ENCODE results near the gene ATF3. TPM values are rescaled to one million over a fixed set of nuclear protein-coding genes. Genes with fewer than 3 reads are reported as not detected.
"Not testable (repeated sequence)": the region's sequence is repeated elsewhere in the genome, so short reads cannot be mapped to it uniquely, and the experiment has no call there.

Gene ATF3
- total RNA-seq, 2 experiments from 2014 or later, result 2.7 to 2.9 TPM

DNA sequence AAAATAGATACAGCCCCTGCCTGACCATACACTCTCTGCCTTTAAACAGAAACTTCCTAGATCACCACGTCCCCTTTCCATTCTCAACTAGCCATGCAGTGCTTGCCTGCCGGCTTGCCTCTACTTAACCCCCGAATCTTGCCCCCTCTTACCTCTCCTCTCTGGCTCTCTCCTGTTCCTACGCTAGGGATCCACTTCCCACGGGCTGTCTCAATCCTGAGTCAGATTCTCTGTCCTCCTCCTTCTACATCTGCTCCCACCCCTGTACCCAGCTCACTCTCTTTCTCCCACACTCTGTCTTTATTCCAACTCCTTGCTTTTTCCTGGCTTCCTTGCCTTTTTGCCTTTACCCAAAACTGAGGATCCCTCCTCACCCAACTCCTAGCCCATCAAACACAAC is 29.3 kb downstream of the ATF3 start:
- H2AFZ ChIP-seq (ENCODE audit: low read length), result no peak overlapping the region
- no peak for DNase-seq (ENCODE audit: low spot score)
- ChIA-PET CTCF (ENCODE audit: unreplicated experiment) (no interaction called here), POLR2A (no interaction called here)
- no peaks in the 10 kb centered on the region for H3K9me3 ChIP-seq (ENCODE audit: low read length)
- no peak overlapping the region for H3K27ac ChIP-seq (ENCODE audit: low read depth, low read length, poor library complexity, severe bottlenecking)
- no peak overlapping the region for H3K4me2 ChIP-seq (ENCODE audit: low read length)
- H3K4me1 ChIP-seq (ENCODE audit: insufficient read depth, low read length, poor library complexity, severe bottlenecking), result peaks cover 8% of the 10 kb centered on the region
- no peaks in the 10 kb centered on the region for H3K79me2 ChIP-seq (ENCODE audit: insufficient read depth, low read depth, low read length)
- no peaks in the 10 kb centered on the region for H3K9me2 ChIP-seq (ENCODE audit: insufficient read depth, low read length)
- no peaks in the 10 kb centered on the region for H3K36me3 ChIP-seq (ENCODE audit: insufficient read depth, low read length)
- TF ChIP-seq, protein P1, sequence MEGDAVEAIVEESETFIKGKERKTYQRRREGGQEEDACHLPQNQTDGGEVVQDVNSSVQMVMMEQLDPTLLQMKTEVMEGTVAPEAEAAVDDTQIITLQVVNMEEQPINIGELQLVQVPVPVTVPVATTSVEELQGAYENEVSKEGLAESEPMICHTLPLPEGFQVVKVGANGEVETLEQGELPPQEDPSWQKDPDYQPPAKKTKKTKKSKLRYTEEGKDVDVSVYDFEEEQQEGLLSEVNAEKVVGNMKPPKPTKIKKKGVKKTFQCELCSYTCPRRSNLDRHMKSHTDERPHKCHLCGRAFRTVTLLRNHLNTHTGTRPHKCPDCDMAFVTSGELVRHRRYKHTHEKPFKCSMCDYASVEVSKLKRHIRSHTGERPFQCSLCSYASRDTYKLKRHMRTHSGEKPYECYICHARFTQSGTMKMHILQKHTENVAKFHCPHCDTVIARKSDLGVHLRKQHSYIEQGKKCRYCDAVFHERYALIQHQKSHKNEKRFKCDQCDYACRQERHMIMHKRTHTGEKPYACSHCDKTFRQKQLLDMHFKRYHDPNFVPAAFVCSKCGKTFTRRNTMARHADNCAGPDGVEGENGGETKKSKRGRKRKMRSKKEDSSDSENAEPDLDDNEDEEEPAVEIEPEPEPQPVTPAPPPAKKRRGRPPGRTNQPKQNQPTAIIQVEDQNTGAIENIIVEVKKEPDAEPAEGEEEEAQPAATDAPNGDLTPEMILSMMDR (conservative IDR thresholded peaks at IDR 0.05; ENCODE audit: low read length), result no peak
- no TSS peak for BruUV-seq (replicated peaks)
- intact Hi-C loops (cut with micrococcal nuclease; ENCODE audit: unreplicated experiment), result no loop called here
- H4K20me1 ChIP-seq (ENCODE audit: insufficient read depth, low read length), result no peaks in the 10 kb centered on the region
- no peak overlapping the region for H3K4me3 ChIP-seq (ENCODE audit: low read depth, low read length, poor library complexity, severe bottlenecking)

DNA sequence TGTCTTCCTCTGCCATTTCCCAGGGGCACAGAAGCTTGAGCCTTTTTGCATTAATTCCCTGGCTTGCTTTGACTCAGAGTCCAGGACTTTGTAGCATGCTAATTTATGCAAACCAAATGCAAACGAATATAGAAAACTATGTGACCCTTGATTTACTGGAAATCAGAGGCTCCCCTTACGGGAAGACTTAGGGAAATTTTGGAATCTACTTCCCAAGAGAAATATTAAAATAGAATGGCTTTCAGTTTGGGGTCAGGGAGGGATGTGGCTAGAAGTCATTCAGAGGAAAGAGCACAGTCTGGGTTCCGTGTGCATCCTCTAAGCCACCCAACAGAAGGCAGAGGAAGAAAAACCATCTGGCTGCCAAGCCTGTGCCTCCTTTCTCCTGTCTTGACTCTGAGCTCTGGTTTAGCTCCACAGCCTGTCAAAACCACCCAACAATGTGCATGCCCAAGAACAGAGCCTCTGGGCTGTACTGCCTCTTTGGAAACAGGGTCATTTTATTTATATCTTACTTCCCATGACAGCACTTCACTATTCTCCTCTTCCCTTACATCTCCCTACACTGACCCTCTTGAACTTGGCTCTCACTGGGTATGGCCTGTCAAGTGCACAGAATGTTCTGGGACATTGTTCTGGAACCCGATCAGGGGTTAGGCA is 30.1 kb downstream of the ATF3 start:
- TF ChIP-seq EZH2phosphoT487 (IDR thresholded peaks at IDR 0.05; ENCODE audit: borderline replicate concordance, low read depth, low read length), result no peak
- TF ChIP-seq, protein P1 (conservative IDR thresholded peaks at IDR 0.05; ENCODE audit: low read length), result no peak
- Histone ChIP-seq H4K20me1 (ENCODE audit: insufficient read depth, low read length) (no peaks in the 10 kb centered on the region), H3K4me1 (ENCODE audit: insufficient read depth, low read length, poor library complexity, severe bottlenecking) (peaks cover 8% of the 10 kb centered on the region), H3K79me2 (ENCODE audit: insufficient read depth, low read depth, low read length) (no peaks in the 10 kb centered on the region), H3K36me3 (ENCODE audit: insufficient read depth, low read length) (no peaks in the 10 kb centered on the region), H3K27ac (ENCODE audit: low read depth, low read length, poor library complexity, severe bottlenecking) (no peak overlapping the region), H2AFZ (ENCODE audit: low read length) (no peak overlapping the region), H3K4me3 (ENCODE audit: low read depth, low read length, poor library complexity, severe bottlenecking) (no peak overlapping the region), H3K4me2 (ENCODE audit: low read length) (no peak overlapping the region), H3K9me2 (ENCODE audit: insufficient read depth, low read length) (no peaks in the 10 kb centered on the region), H3K9me3 (ENCODE audit: low read length) (no peaks in the 10 kb centered on the region)
- intact Hi-C loops (cut with micrococcal nuclease; ENCODE audit: unreplicated experiment), result no loop called here
- DNase-seq (ENCODE audit: low spot score), result no peak
- POLR2A ChIA-PET, result interaction anchor here (0.6 kb wide), 1 partner anchor 20 kb away, joined by 3 read pairs; no protein-coding TSS in a partner anchor
- no TSS peak for BruUV-seq (replicated peaks)
- CTCF ChIA-PET (ENCODE audit: unreplicated experiment), result no interaction called here

DNA sequence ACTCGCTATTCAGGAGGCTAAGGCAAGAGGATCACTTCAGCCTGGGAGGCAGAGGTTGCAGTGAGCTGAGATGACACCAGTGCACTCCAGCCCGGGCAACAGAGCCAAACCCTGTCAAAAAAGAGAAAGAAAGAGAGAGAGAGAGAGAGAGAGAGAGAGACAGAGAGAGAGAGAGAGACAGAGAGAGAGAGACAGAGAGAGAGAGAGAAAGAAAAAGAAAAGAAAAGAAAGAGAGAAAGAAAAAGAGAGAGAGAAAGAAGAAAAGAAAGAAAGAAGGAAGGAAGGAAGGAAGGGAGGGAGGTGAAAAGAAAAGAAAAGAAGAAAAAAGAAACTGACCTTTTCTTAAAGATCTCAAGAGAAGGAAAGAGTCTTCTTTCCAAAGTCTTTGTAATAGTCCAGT is 31.0 kb downstream of the ATF3 start:
- CTCF ChIA-PET (ENCODE audit: unreplicated experiment); intact Hi-C loops (cut with micrococcal nuclease; ENCODE audit: unreplicated experiment); H3K27ac ChIP-seq (ENCODE audit: low read depth, low read length, poor library complexity, severe bottlenecking); BruUV-seq (replicated peaks); H3K79me2 ChIP-seq (ENCODE audit: insufficient read depth, low read depth, low read length); H2AFZ ChIP-seq (ENCODE audit: low read length); H3K4me3 ChIP-seq (ENCODE audit: low read depth, low read length, poor library complexity, severe bottlenecking); DNase-seq (ENCODE audit: low spot score); H3K4me2 ChIP-seq (ENCODE audit: low read length); H4K20me1 ChIP-seq (ENCODE audit: insufficient read depth, low read length); H3K9me2 ChIP-seq (ENCODE audit: insufficient read depth, low read length); H3K4me1 ChIP-seq (ENCODE audit: insufficient read depth, low read length, poor library complexity, severe bottlenecking); H3K9me3 ChIP-seq (ENCODE audit: low read length); H3K36me3 ChIP-seq (ENCODE audit: insufficient read depth, low read length): not testable (repeated sequence)
- POLR2A ChIA-PET, result interaction anchor here (0.6 kb wide), 2 partner anchors 151 to 184 kb away, joined by 3 read pairs; no protein-coding TSS in a partner anchor
